Neural crest cell (in vitro differentiated cells): Measurements from ENCODE around the gene ZFYVE28. TPM values are rescaled to one million over a fixed set of nuclear protein-coding genes. Genes with fewer than 3 reads are reported as not detected.
A peak's percentile ranks its signal among the peaks of the same experiment; 100 is the strongest.

Experiments
- DNase-seq: peaks from one replicate; pipeline ENCODE4 v3.0.0; 2021; ENCODE audit warnings: low read depth, mixed read lengths, low spot score
- H3K27ac Mint-ChIP-seq: one replicate; pipeline ENCODE4 v1.8.0; 2021; ENCODE audit warnings: mild to moderate bottlenecking, mixed read lengths; ENCODE audit not compliant: unreplicated experiment
- H3K27me3 Mint-ChIP-seq: 2 replicates; pipeline ENCODE4 v1.8.0; 2021; ENCODE audit warnings: low read depth, mild to moderate bottlenecking, mixed read lengths
- H3K36me3 Mint-ChIP-seq: 2 replicates; pipeline ENCODE4 v1.8.0; 2021; ENCODE audit warnings: low read depth, mild to moderate bottlenecking, mixed read lengths
- H3K4me1 Mint-ChIP-seq: 2 replicates; pipeline ENCODE4 v1.8.0; 2021; ENCODE audit warnings: mixed read lengths
- H3K4me3 Mint-ChIP-seq: one replicate; pipeline ENCODE4 v1.8.0; 2021; ENCODE audit warnings: mild to moderate bottlenecking, mixed read lengths
- H3K9me3 Mint-ChIP-seq: 2 replicates; pipeline ENCODE4 v1.8.0; 2021; ENCODE audit warnings: mixed read lengths
- CTCF ChIP-seq: fragments of 200-600 bp; sonication (generic); conservative IDR thresholded peaks from 2 replicates; pipeline ENCODE4 v1.5.0; 2021; ENCODE audit warnings: antibody characterized with exemption, mild to moderate bottlenecking
- total RNA-seq: library from RNA; stranded (reverse); gene quantifications from 2 replicates; pipeline ENCODE4 v1.2.1, GENCODE V29; 2021

The ZFYVE28 gene
- total RNA-seq, 1 donor from 2014 or later: 1.4 TPM

- Mint-ChIP-seq H3K4me1 (peaks cover 5% of the 10 kb centered on the region), H3K9me3 (no peaks in the 10 kb centered on the region), H3K27ac (no peak overlapping the region), H3K4me3 (peak overlapping the region; percentile 61), H3K27me3 (no peaks in the 10 kb centered on the region), H3K36me3 (no peaks in the 10 kb centered on the region)
- TF ChIP-seq CTCF: no peak
- DNase-seq: no peak
Measured at GRCh38 chr4:2260344-2261109, 157.9 kb downstream of the ZFYVE28 start.

- Mint-ChIP-seq H3K27ac (no peak overlapping the region), H3K4me1 (peaks cover 5% of the 10 kb centered on the region), H3K4me3 (peak overlapping the region; percentile 71), H3K27me3 (no peaks in the 10 kb centered on the region), H3K9me3 (no peaks in the 10 kb centered on the region), H3K36me3 (no peaks in the 10 kb centered on the region)
- no peak for DNase-seq
- TF ChIP-seq CTCF: no peak
Measured at GRCh38 chr4:2259541-2260343, 158.7 kb downstream of the ZFYVE28 start.

- Mint-ChIP-seq H3K4me1 (peaks cover 5% of the 10 kb centered on the region), H3K27me3 (no peaks in the 10 kb centered on the region), H3K4me3 (peak overlapping the region; percentile 49), H3K9me3 (no peaks in the 10 kb centered on the region), H3K36me3 (no peaks in the 10 kb centered on the region), H3K27ac (no peak overlapping the region)
- no peak for DNase-seq
- no peak for TF ChIP-seq CTCF
Measured at GRCh38 chr4:2259036-2259540, 159.4 kb downstream of the ZFYVE28 start.

GRCh38 chr4:2258091-2259035, 160.1 kb downstream of the ZFYVE28 start:
- Mint-ChIP-seq H3K27ac (no peak overlapping the region), H3K36me3 (no peaks in the 10 kb centered on the region), H3K4me3 (peak overlapping the region; percentile 47), H3K4me1 (peaks cover 1% of the 10 kb centered on the region), H3K27me3 (no peaks in the 10 kb centered on the region), H3K9me3 (no peaks in the 10 kb centered on the region)
- TF ChIP-seq CTCF: no peak
- DNase-seq: no peak
